Peyer's patch (tissue), 4 donors: ENCODE data around the gene PAX7.

Experiments used
- POLR2A ChIP-seq, 2 donors: fragments of 450-650 bp; IDR thresholded peaks; one replicate each; pipeline ENCODE4 v1.5.1; 2017; ENCODE audit warnings: antibody characterized with exemption in 2 of 2, mild to moderate bottlenecking in 2 of 2, moderate library complexity in 2 of 2
- TF ChIP-seq, protein P1 (sequence below), 6 experiments: fragments of 450-650 bp in 4 of 6; fragments of 200-600 bp in 2 of 6; sonication (generic) in 1 of 6; IDR thresholded peaks; one replicate each; pipeline ENCODE4 v1.5.1; 2017 to 2019; ENCODE audit warnings: antibody characterized with exemption in 6 of 6, mild to moderate bottlenecking in 3 of 6, moderate library complexity in 1 of 6

- no peak for TF ChIP-seq POLR2A (IDR thresholded peaks at IDR 0.05)
- TF ChIP-seq, protein P1, sequence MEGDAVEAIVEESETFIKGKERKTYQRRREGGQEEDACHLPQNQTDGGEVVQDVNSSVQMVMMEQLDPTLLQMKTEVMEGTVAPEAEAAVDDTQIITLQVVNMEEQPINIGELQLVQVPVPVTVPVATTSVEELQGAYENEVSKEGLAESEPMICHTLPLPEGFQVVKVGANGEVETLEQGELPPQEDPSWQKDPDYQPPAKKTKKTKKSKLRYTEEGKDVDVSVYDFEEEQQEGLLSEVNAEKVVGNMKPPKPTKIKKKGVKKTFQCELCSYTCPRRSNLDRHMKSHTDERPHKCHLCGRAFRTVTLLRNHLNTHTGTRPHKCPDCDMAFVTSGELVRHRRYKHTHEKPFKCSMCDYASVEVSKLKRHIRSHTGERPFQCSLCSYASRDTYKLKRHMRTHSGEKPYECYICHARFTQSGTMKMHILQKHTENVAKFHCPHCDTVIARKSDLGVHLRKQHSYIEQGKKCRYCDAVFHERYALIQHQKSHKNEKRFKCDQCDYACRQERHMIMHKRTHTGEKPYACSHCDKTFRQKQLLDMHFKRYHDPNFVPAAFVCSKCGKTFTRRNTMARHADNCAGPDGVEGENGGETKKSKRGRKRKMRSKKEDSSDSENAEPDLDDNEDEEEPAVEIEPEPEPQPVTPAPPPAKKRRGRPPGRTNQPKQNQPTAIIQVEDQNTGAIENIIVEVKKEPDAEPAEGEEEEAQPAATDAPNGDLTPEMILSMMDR (IDR thresholded peaks at IDR 0.05): no peak
These were observed 28.2 kb downstream of the PAX7 start for GRCh38 chr1:18658831-18659230.
